Glutamatergic neuron (in vitro differentiated cells): ENCODE data around the gene LMF2. TPM values are rescaled to one million over a fixed set of nuclear protein-coding genes. Genes with fewer than 3 reads are reported as not detected.

ENCODE experiments used
- DNase-seq: peaks from one replicate; pipeline ENCODE4 v3.0.0; 2022
- H3K27ac Mint-ChIP-seq: one replicate; pipeline ENCODE4 v1.8.0; 2020; ENCODE audit warnings: mild to moderate bottlenecking, mixed read lengths, inconsistent platforms; ENCODE audit not compliant: unreplicated experiment
- H3K27me3 Mint-ChIP-seq: one replicate; pipeline ENCODE4 v1.8.0; 2020; ENCODE audit warnings: mild to moderate bottlenecking, moderate library complexity, mixed read lengths, inconsistent platforms; ENCODE audit not compliant: unreplicated experiment
- H3K36me3 Mint-ChIP-seq: one replicate; pipeline ENCODE4 v1.8.0; 2020; ENCODE audit warnings: mild to moderate bottlenecking, mixed read lengths, inconsistent platforms; ENCODE audit not compliant: unreplicated experiment
- H3K4me1 Mint-ChIP-seq: one replicate; pipeline ENCODE4 v1.8.0; 2020; ENCODE audit warnings: mild to moderate bottlenecking, low read depth, mixed read lengths, inconsistent platforms; ENCODE audit not compliant: unreplicated experiment
- H3K4me3 Mint-ChIP-seq: one replicate; pipeline ENCODE4 v1.8.0; 2020; ENCODE audit warnings: mild to moderate bottlenecking, mixed read lengths, inconsistent platforms; ENCODE audit not compliant: unreplicated experiment
- H3K9me3 Mint-ChIP-seq: one replicate; pipeline ENCODE4 v1.8.0; 2020; ENCODE audit warnings: mild to moderate bottlenecking, moderate library complexity, mixed read lengths, inconsistent platforms; ENCODE audit not compliant: unreplicated experiment
- total RNA-seq: library from RNA; stranded (reverse); fragmentation: NEBNext Ultra II Directional; extraction: Animal tissue kit (Norgen Biotek cat#: 25700); gene quantifications from one replicate; pipeline ENCODE4 v1.2.1, GENCODE V29; 2021; ENCODE audit not compliant: unreplicated experiment
- TF ChIP-seq, protein P1 (sequence below): fragments of 200-600 bp; sonication (generic); IDR thresholded peaks from one replicate; pipeline ENCODE4 v1.5.0; 2021; ENCODE audit not compliant: partially characterized antibody, unreplicated experiment

Gene LMF2
- total RNA-seq, 1 donor from 2014 or later: 62.2 TPM

DNA sequence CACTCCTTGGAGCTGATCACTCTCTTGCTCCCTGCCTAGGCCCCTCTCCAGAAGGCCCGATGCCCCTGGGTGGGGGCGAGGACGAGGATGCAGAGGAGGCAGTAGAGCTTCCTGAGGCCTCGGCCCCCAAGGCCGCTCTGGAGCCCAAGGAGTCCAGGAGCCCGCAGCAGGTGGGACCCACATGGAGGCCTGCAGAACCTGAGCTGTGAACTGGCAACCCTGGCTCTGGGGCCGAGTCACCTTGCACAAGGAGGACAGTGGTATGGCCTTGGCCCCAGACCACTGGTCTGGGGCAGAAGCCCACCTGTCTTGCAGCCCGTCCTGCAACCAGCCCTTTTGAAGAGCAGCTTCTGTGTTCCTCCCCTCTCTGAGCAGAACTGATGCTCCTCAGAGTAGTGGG, 11.6 kb upstream of the LMF2 start:
- Mint-ChIP-seq H3K4me1 (no peaks in the 10 kb centered on the region), H3K36me3 (no peaks in the 10 kb centered on the region), H3K27me3 (peaks cover 6% of the 10 kb centered on the region), H3K4me3 (no peak overlapping the region), H3K27ac (no peak overlapping the region), H3K9me3 (peaks cover 5% of the 10 kb centered on the region)
- no peak for DNase-seq
- TF ChIP-seq, protein P1, sequence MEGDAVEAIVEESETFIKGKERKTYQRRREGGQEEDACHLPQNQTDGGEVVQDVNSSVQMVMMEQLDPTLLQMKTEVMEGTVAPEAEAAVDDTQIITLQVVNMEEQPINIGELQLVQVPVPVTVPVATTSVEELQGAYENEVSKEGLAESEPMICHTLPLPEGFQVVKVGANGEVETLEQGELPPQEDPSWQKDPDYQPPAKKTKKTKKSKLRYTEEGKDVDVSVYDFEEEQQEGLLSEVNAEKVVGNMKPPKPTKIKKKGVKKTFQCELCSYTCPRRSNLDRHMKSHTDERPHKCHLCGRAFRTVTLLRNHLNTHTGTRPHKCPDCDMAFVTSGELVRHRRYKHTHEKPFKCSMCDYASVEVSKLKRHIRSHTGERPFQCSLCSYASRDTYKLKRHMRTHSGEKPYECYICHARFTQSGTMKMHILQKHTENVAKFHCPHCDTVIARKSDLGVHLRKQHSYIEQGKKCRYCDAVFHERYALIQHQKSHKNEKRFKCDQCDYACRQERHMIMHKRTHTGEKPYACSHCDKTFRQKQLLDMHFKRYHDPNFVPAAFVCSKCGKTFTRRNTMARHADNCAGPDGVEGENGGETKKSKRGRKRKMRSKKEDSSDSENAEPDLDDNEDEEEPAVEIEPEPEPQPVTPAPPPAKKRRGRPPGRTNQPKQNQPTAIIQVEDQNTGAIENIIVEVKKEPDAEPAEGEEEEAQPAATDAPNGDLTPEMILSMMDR: no peak

- TF ChIP-seq, protein P1: no peak
- no peak for DNase-seq
- Mint-ChIP-seq H3K4me3 (no peak overlapping the region), H3K27ac (no peak overlapping the region), H3K36me3 (no peaks in the 10 kb centered on the region), H3K4me1 (no peaks in the 10 kb centered on the region), H3K27me3 (peaks cover 8% of the 10 kb centered on the region), H3K9me3 (peaks cover 5% of the 10 kb centered on the region)
These were observed 11.1 kb upstream of the LMF2 start for GRCh38 chr22:50518606-50519005.

- TF ChIP-seq, protein P1: no peak
- peaks cover 8% of the 10 kb centered on the region for H3K27me3 Mint-ChIP-seq
- H3K36me3 Mint-ChIP-seq: no peaks in the 10 kb centered on the region
- no peaks in the 10 kb centered on the region for H3K4me1 Mint-ChIP-seq
- no peak overlapping the region for H3K4me3 Mint-ChIP-seq
- H3K9me3 Mint-ChIP-seq: peaks cover 5% of the 10 kb centered on the region
- no peak overlapping the region for H3K27ac Mint-ChIP-seq
- no peak for DNase-seq
These were observed 10.2 kb upstream of the LMF2 start for GRCh38 chr22:50517495-50518260.

DNA sequence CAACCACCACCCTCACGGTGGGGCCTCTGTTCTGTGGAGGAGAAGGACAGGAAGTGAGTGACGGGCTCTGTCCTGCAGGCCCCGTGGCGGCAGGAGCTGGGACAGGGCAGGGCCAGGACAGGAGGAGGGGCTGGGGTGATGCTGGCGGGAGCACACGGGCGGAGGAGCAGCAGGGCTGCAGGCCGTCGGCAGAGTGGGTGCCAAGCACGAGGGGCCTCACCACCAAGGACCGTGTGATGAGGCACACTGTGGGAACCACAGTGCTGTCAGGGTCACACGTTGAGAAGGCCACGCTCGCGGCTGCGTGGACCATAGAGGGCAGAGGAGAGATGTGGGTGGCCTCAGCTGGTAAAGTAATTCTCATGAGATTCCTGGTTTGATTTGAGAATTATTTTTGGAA, 9.4 kb upstream of the LMF2 start:
- Mint-ChIP-seq H3K4me3 (no peak overlapping the region), H3K4me1 (no peaks in the 10 kb centered on the region), H3K36me3 (no peaks in the 10 kb centered on the region)

GRCh38 chr22:50516068-50516467, 8.6 kb upstream of the LMF2 start:
- no peaks in the 10 kb centered on the region for H3K36me3 Mint-ChIP-seq
- TF ChIP-seq, protein P1: no peak

More for the DNA sequence above, 9.4 kb upstream of the LMF2 start:
- H3K9me3 Mint-ChIP-seq: peaks cover 5% of the 10 kb centered on the region
- no peak overlapping the region for H3K27ac Mint-ChIP-seq
- DNase-seq: no peak
- TF ChIP-seq, protein P1: no peak
- H3K27me3 Mint-ChIP-seq: peaks cover 8% of the 10 kb centered on the region

More at GRCh38 chr22:50516068-50516467, 8.6 kb upstream of the LMF2 start:
- Mint-ChIP-seq H3K27me3 (peaks cover 8% of the 10 kb centered on the region), H3K27ac (no peak overlapping the region), H3K4me1 (no peaks in the 10 kb centered on the region), H3K4me3 (no peak overlapping the region), H3K9me3 (peaks cover 5% of the 10 kb centered on the region)
- no peak for DNase-seq
